Vagina (tissue), 2 donors: ENCODE measurements around the gene RBM23.

Source experiments
- POLR2A ChIP-seq, 2 donors: fragments of 450-650 bp; IDR thresholded peaks; one replicate each; pipeline ENCODE4 v1.6.1; 2017; ENCODE audit warnings: antibody characterized with exemption in 2 of 2, mild to moderate bottlenecking in 2 of 2, moderate library complexity in 2 of 2
- TF ChIP-seq, protein P1 (sequence below), 3 experiments: fragments of 450-650 bp in 2 of 3; fragments of 200-600 bp in 1 of 3; sonication (generic) in 1 of 3; IDR thresholded peaks; one replicate each; pipeline ENCODE4 v1.5.1; 2017 to 2019; ENCODE audit warnings: antibody characterized with exemption in 3 of 3, mild to moderate bottlenecking in 2 of 3, moderate library complexity in 2 of 3

DNA sequence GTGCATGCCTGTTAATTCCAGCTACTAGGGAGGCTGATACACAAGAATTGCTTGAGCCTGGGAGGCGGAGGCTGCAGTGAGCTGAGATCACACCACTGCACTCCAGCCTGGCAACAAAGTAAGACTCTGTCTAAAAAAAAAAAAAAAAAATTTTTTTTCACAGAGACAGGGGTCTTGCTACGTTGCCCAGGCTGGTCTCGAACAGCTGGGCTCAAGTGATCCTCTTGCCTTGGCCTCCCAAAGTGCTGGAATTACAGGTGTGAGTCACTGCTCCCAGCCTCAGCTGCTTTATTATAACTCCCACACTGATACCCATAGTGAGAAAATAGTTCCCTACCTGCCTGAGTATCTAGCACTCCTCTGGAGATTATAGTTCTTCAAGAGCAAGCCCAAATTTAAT is 26.7 kb upstream of the RBM23 start:
- TF ChIP-seq POLR2A (IDR thresholded peaks at IDR 0.05) = no peak
- TF ChIP-seq, protein P1, sequence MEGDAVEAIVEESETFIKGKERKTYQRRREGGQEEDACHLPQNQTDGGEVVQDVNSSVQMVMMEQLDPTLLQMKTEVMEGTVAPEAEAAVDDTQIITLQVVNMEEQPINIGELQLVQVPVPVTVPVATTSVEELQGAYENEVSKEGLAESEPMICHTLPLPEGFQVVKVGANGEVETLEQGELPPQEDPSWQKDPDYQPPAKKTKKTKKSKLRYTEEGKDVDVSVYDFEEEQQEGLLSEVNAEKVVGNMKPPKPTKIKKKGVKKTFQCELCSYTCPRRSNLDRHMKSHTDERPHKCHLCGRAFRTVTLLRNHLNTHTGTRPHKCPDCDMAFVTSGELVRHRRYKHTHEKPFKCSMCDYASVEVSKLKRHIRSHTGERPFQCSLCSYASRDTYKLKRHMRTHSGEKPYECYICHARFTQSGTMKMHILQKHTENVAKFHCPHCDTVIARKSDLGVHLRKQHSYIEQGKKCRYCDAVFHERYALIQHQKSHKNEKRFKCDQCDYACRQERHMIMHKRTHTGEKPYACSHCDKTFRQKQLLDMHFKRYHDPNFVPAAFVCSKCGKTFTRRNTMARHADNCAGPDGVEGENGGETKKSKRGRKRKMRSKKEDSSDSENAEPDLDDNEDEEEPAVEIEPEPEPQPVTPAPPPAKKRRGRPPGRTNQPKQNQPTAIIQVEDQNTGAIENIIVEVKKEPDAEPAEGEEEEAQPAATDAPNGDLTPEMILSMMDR (IDR thresholded peaks at IDR 0.05) = no peak
